WTC11 (cell line): Measurements from ENCODE around the gene ZSCAN20. TPM values are rescaled to one million over a fixed set of nuclear protein-coding genes. Genes with fewer than 3 reads are reported as not detected.

Experiments used
- ATAC-seq: fragments of 200-7000 bp; cut with Tn5 transposase; 2 replicates; pipeline ENCODE4 v1.10.0; 2021; ENCODE audit warnings: mild to moderate bottlenecking, moderate library complexity
- CTCF ChIA-PET: fragments of 300-600 bp; sonication (Branson Sonifier 250); formaldehyde crosslinking; loops from one replicate; lab custom pipeline; 2021; ENCODE audit warnings: antibody characterized with exemption; lab: Charles Lee
- POLR2A ChIA-PET: fragments of 350-600 bp; sonication (Branson Sonifier 250); formaldehyde crosslinking; loops from one replicate; lab custom pipeline; 2021; ENCODE audit warnings: antibody characterized with exemption; lab: Charles Lee
- DNase-seq: peaks from one replicate; pipeline ENCODE4 v3.0.0; 2021; ENCODE audit warnings: low spot score
- H3K27ac Mint-ChIP-seq: 2 replicates; pipeline ENCODE4 v1.8.0; 2021; ENCODE audit warnings: mixed read lengths
- H3K27me3 Mint-ChIP-seq: 2 replicates; pipeline ENCODE4 v1.8.0; 2021; ENCODE audit warnings: low read depth, mild to moderate bottlenecking, moderate library complexity, mixed read lengths
- H3K36me3 Mint-ChIP-seq: 2 replicates; pipeline ENCODE4 v1.8.0; 2021; ENCODE audit warnings: mixed read lengths
- H3K4me1 Mint-ChIP-seq: 2 replicates; pipeline ENCODE4 v1.8.0; 2022; ENCODE audit warnings: mixed read lengths
- H3K4me3 Mint-ChIP-seq: 2 replicates; pipeline ENCODE4 v1.8.0; 2021; ENCODE audit warnings: mild to moderate bottlenecking, moderate library complexity, mixed read lengths
- H3K9me3 Mint-ChIP-seq: 2 replicates; pipeline ENCODE4 v1.8.0; 2021; ENCODE audit warnings: mixed read lengths
- ELF4 ChIP-seq: sonication (generic); formaldehyde crosslinking; IDR thresholded peaks from 2 replicates; pipeline ENCODE4 v1.8.1; 2022; ENCODE audit warnings: low read depth, mild to moderate bottlenecking, moderate library complexity, missing genetic modification reagents
- EMX1 ChIP-seq: fragments of 250-450 bp; sonication (Bioruptor Pico); IDR thresholded peaks from 2 replicates; pipeline ENCODE4 v1.8.0; 2021; ENCODE audit warnings: mild to moderate bottlenecking
- JAZF1 ChIP-seq: fragments of 250-450 bp; sonication (Bioruptor Pico); IDR thresholded peaks from 2 replicates; pipeline ENCODE4 v1.9.0; 2021; ENCODE audit warnings: moderate library complexity, mild to moderate bottlenecking, inconsistent platforms
- KAT7 ChIP-seq: sonication (generic); formaldehyde crosslinking; IDR thresholded peaks from 2 replicates; pipeline ENCODE4 v1.8.1; 2023; ENCODE audit warnings: missing genetic modification reagents, mild to moderate bottlenecking, borderline replicate concordance
- NFYB ChIP-seq: sonication (generic); formaldehyde crosslinking; conservative IDR thresholded peaks from 2 replicates; pipeline ENCODE4 v1.8.0; 2022; ENCODE audit warnings: low read depth, missing genetic modification reagents
- NR1H2 ChIP-seq: sonication (generic); formaldehyde crosslinking; IDR thresholded peaks from 2 replicates; pipeline ENCODE4 v1.9.0; 2021; ENCODE audit warnings: mild to moderate bottlenecking, moderate library complexity, missing genetic modification reagents
- RELA ChIP-seq: sonication (generic); formaldehyde crosslinking; IDR thresholded peaks from 2 replicates; pipeline ENCODE4 v1.8.1; 2022; ENCODE audit warnings: missing genetic modification reagents, mild to moderate bottlenecking, borderline replicate concordance
- RORB ChIP-seq: fragments of 250-450 bp; sonication (Bioruptor Pico); IDR thresholded peaks from 2 replicates; pipeline ENCODE4 v1.9.0; 2021; ENCODE audit warnings: mild to moderate bottlenecking
- TEAD1 ChIP-seq: sonication (generic); formaldehyde crosslinking; IDR thresholded peaks from 2 replicates; pipeline ENCODE4 v1.8.0; 2022; ENCODE audit warnings: mild to moderate bottlenecking, missing genetic modification reagents
- ZBTB21 ChIP-seq: sonication (generic); formaldehyde crosslinking; IDR thresholded peaks from 2 replicates; pipeline ENCODE4 v1.8.1; 2023; ENCODE audit warnings: mild to moderate bottlenecking, missing genetic modification reagents, borderline replicate concordance
- total RNA-seq: library from RNA; stranded (reverse); gene quantifications from 3 replicates; pipeline ENCODE4 v1.2.3, GENCODE V29; 2021
- TF ChIP-seq, protein P1 (sequence below): sonication (generic); formaldehyde crosslinking; IDR thresholded peaks from 2 replicates; pipeline ENCODE4 v1.8.1; 2022; ENCODE audit warnings: mild to moderate bottlenecking, missing genetic modification reagents, moderate library complexity, borderline replicate concordance
- TF ChIP-seq, protein P2 (sequence below): sonication (generic); formaldehyde crosslinking; IDR thresholded peaks from 2 replicates; pipeline ENCODE4 v1.8.0; 2022; ENCODE audit warnings: mild to moderate bottlenecking, missing genetic modification reagents
- TF ChIP-seq, protein P3 (sequence below): sonication (generic); formaldehyde crosslinking; IDR thresholded peaks from 2 replicates; pipeline ENCODE4 v1.8.0; 2022; ENCODE audit warnings: mild to moderate bottlenecking, missing genetic modification reagents
- TF ChIP-seq, protein P4 (sequence below): sonication (generic); formaldehyde crosslinking; IDR thresholded peaks from 2 replicates; pipeline ENCODE4 v1.8.1; 2022; ENCODE audit warnings: low read depth, missing genetic modification reagents, borderline replicate concordance

The ZSCAN20 gene
- total RNA-seq, 1 experiment from 2014 or later: 3.7 TPM

DNA sequence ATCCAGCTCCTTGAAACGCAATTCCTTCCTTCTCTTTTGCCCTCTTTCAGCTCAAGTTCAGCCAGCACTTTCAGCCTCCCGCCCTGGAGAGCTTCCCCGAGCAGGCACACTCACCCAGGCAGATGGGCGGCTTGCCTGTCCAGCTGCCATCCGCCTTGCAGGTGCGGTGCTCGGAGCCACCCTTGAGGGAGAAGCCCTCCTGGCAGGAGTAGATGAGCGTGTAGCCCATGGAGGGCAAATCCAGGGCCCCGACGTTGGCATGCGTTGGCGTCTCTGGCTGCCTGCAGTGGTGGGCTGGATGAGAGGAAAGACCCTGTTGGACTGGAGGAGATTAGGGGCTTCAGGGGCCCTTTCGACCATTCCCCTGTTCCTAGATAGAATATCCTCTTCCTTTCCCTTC, 60.5 kb downstream of the ZSCAN20 start (continued):
- TF ChIP-seq, protein P1, sequence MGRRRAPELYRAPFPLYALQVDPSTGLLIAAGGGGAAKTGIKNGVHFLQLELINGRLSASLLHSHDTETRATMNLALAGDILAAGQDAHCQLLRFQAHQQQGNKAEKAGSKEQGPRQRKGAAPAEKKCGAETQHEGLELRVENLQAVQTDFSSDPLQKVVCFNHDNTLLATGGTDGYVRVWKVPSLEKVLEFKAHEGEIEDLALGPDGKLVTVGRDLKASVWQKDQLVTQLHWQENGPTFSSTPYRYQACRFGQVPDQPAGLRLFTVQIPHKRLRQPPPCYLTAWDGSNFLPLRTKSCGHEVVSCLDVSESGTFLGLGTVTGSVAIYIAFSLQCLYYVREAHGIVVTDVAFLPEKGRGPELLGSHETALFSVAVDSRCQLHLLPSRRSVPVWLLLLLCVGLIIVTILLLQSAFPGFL (CRISPR knock-in tag): no peak
- no peak for TF ChIP-seq JAZF1 (CRISPR knock-in tag)
- TF ChIP-seq RORB (CRISPR knock-in tag): no peak
- TF ChIP-seq KAT7 (CRISPR knock-in tag): no peak

DNA sequence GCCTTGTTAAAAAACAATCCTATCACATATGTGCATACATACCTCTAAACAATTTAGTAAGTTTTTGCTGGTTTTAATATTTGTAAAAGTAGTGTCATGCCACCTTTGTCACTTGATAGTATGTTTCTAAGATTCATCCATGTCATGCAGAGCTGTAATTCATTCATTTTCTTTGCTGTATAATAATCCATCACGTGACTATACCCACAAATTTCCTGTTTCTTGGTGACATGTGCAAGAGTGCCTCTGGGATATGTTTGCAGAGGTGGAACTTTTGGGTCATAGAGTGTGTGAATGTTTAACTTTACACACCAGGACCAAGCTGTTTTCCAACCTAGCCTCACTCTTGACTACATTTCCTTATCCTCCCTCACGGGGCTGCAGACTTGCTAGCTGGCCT, 62.9 kb downstream of the ZSCAN20 start:
- POLR2A ChIA-PET: no interaction called here
- CTCF ChIA-PET: no interaction called here
- ATAC-seq (no peak), DNase-seq (no peak)
- Mint-ChIP-seq H3K4me3 (no peak overlapping the region), H3K4me1 (no peaks in the 10 kb centered on the region), H3K27me3 (no peaks in the 10 kb centered on the region)
- TF ChIP-seq TEAD1 (CRISPR knock-in tag) (no peak), NR1H2 (CRISPR knock-in tag) (no peak), RELA (CRISPR knock-in tag) (no peak)
- TF ChIP-seq, protein P2, sequence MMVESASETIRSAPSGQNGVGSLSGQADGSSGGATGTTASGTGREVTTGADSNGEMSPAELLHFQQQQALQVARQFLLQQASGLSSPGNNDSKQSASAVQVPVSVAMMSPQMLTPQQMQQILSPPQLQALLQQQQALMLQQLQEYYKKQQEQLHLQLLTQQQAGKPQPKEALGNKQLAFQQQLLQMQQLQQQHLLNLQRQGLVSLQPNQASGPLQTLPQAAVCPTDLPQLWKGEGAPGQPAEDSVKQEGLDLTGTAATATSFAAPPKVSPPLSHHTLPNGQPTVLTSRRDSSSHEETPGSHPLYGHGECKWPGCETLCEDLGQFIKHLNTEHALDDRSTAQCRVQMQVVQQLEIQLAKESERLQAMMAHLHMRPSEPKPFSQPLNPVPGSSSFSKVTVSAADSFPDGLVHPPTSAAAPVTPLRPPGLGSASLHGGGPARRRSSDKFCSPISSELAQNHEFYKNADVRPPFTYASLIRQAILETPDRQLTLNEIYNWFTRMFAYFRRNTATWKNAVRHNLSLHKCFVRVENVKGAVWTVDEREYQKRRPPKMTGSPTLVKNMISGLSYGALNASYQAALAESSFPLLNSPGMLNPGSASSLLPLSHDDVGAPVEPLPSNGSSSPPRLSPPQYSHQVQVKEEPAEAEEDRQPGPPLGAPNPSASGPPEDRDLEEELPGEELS: no peak
- TF ChIP-seq, protein P3, sequence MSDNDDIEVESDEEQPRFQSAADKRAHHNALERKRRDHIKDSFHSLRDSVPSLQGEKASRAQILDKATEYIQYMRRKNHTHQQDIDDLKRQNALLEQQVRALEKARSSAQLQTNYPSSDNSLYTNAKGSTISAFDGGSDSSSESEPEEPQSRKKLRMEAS: no peak
- TF ChIP-seq, all 79 proteins: peak for 0
- Mint-ChIP-seq H3K36me3 (peaks cover 7% of the 10 kb centered on the region), H3K9me3 (peaks cover 10% of the 10 kb centered on the region), H3K27ac (no peak overlapping the region)

DNA sequence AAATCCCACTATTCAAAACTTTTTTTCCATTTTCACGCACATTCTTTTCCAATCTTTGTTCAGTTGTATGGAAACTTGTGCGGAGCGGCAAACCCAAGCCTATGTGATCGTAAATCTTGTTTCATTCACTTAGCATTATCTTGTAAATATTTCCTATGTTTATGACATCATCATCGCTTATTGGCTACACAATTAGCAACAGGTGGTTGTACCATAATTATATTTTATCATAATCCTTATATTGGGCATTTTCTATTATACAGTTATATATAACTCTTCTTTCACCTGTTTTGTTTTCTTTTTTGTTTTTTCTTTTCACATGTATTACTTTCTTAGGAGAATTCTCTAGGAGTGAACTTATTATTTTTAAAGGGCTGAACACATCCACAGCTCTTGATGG, 65.4 kb downstream of the ZSCAN20 start:
- no peak for ATAC-seq
- Mint-ChIP-seq H3K4me3 (no peak overlapping the region), H3K36me3 (peaks cover 16% of the 10 kb centered on the region), H3K27ac (no peak overlapping the region), H3K27me3 (no peaks in the 10 kb centered on the region; the same call in 1 of the 2 replicates), H3K9me3 (peaks cover 4% of the 10 kb centered on the region; the same call in 1 of the 2 replicates), H3K4me1 (no peaks in the 10 kb centered on the region)
- DNase-seq: no peak
- ChIA-PET CTCF (no interaction called here), POLR2A (no interaction called here)
- TF ChIP-seq ELF4 (CRISPR knock-in tag) (no peak), NFYB (CRISPR knock-in tag) (no peak), EMX1 (CRISPR knock-in tag) (no peak), KAT7 (CRISPR knock-in tag) (no peak), RELA (CRISPR knock-in tag) (no peak)
- TF ChIP-seq, protein P4, sequence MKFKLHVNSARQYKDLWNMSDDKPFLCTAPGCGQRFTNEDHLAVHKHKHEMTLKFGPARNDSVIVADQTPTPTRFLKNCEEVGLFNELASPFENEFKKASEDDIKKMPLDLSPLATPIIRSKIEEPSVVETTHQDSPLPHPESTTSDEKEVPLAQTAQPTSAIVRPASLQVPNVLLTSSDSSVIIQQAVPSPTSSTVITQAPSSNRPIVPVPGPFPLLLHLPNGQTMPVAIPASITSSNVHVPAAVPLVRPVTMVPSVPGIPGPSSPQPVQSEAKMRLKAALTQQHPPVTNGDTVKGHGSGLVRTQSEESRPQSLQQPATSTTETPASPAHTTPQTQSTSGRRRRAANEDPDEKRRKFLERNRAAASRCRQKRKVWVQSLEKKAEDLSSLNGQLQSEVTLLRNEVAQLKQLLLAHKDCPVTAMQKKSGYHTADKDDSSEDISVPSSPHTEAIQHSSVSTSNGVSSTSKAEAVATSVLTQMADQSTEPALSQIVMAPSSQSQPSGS: no peak

DNA sequence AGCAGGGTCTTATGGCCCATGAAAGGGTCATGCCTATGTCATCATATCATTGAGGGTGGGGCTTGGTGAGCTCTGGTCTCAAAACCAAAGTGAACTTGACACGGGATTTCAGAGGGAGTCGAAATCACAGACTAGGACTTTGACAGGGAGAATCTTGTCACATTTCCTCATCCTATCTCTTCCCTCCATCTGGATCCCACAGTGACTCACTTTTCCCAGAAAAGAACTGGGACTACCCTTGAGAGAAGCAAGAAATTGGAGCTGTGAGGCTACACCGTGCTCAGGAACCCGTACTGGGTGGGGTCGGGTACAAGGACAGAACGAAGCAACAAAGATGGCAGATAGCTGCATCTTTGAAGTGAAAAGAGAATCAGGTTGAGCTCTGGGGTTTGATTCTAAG, 69.5 kb downstream of the ZSCAN20 start:
- TF ChIP-seq ZBTB21 (CRISPR knock-in tag): no peak
- Mint-ChIP-seq H3K4me3 (no peak overlapping the region), H3K36me3 (peaks cover 17% of the 10 kb centered on the region), H3K4me1 (no peaks in the 10 kb centered on the region), H3K27me3 (no peaks in the 10 kb centered on the region; the same call in 1 of the 2 replicates), H3K27ac (no peak overlapping the region), H3K9me3 (no peaks in the 10 kb centered on the region)
- ChIA-PET POLR2A (no interaction called here), CTCF (no interaction called here)
- DNase-seq (no peak), ATAC-seq (no peak)

Other genes with a start within 250 kb of the ZSCAN20 start
- gene ZNF362, start 216.2 kb upstream of the ZSCAN20 start, total RNA-seq: 23.9 to 25.7 TPM (median 24.2 TPM) in 3 replicates
- not detected in 3 replicates for gene A3GALT2, start 151.5 kb upstream of the ZSCAN20 start, total RNA-seq
- 7.0 to 7.6 TPM (median 7.4 TPM) in 3 replicates for gene PHC2, start 41.5 kb upstream of the ZSCAN20 start, total RNA-seq